ENCODE data around the gene PDE1A. TPM values are rescaled to one million over a fixed set of nuclear protein-coding genes. Genes with fewer than 3 reads are reported as not detected.
A peak's percentile ranks its signal among the peaks of the same experiment; 100 is the strongest.

The PDE1A gene
- total RNA-seq, 4 donors from 2014 or later, result 2.3 to 9.2 (median 3.2) TPM

- no peak for TF ChIP-seq CTCF (IDR thresholded peaks at IDR 0.05)
- TF ChIP-seq POLR2A (IDR thresholded peaks at IDR 0.05), result no peak
- Histone ChIP-seq H3K36me3 (no peaks in the 10 kb centered on the region), H3K4me1 (no peaks in the 10 kb centered on the region), H3K27ac (no peak overlapping the region), H3K4me3 (no peak overlapping the region), H3K27me3 (no peaks in the 10 kb centered on the region), H3K9me3 (no peaks in the 10 kb centered on the region)
- WGBS, 2 donors, result 70 to 81% methylated on average over 2 of the region's 2 CpGs
- no peak for DNase-seq
- intact Hi-C loops (cut with DNase I), result no loop called here
These were observed 18.0 kb upstream of the PDE1A start for GRCh38 chr2:182444806-182445205.

DNA sequence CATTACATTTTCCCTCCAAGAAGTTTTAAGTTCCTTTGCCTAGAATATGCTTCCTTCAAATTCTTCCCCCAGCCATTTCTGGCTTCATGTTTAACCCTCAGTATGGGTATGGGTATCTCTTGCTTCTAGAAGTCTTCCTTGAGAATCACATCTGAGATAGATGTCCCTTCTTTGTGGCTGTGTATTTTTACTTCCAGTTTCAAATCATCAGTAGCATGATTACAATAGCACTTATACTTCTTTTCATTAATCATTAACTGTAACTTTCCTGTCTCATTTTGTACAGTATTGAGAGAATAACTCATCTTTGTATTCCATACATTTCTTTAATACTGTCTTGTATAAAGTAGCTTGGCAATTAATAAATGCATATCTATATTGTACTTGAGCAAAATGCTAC is 17.3 kb upstream of the PDE1A start:
- Histone ChIP-seq H3K27ac (no peak overlapping the region), H3K4me1 (no peaks in the 10 kb centered on the region), H3K36me3 (no peaks in the 10 kb centered on the region), H3K9me3 (no peaks in the 10 kb centered on the region), H3K4me3 (no peak overlapping the region), H3K27me3 (no peaks in the 10 kb centered on the region)
- TF ChIP-seq CTCF (IDR thresholded peaks at IDR 0.05) (no peak), POLR2A (IDR thresholded peaks at IDR 0.05) (no peak)
- no peak for DNase-seq
- intact Hi-C loops (cut with DNase I), result no loop called here

DNA sequence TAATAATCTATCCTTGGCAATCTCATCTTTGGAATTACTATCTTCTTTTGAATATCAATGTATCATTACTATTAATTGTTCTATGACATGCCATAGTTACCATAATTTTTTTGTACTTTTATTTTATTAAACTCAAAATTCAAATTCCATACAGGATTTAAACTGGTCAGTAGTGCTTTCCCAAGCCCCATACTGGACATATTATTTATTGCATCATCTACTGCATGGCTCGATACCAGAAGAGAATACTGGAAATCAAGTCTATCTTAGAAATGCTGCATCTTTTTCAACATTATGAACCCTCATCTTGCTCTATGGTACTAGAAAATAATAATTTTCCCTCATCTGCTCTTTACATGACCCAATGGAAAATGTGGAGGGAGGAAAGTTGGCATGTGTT is 9.4 kb upstream of the PDE1A start:
- H3K4me3 ChIP-seq, result no peak overlapping the region
- no peaks in the 10 kb centered on the region for H3K4me1 ChIP-seq
- intact Hi-C loops (cut with DNase I), result no loop called here
- no peak for DNase-seq
- WGBS, 2 donors, result 86 to 93% methylated on average over 1 of the region's 1 CpG
- H3K36me3 ChIP-seq, result no peaks in the 10 kb centered on the region
- H3K9me3 ChIP-seq, result no peaks in the 10 kb centered on the region
- TF ChIP-seq CTCF (IDR thresholded peaks at IDR 0.05) (no peak), POLR2A (IDR thresholded peaks at IDR 0.05) (no peak)
- H3K27me3 ChIP-seq, result no peaks in the 10 kb centered on the region
- H3K27ac ChIP-seq, result no peak overlapping the region

DNA sequence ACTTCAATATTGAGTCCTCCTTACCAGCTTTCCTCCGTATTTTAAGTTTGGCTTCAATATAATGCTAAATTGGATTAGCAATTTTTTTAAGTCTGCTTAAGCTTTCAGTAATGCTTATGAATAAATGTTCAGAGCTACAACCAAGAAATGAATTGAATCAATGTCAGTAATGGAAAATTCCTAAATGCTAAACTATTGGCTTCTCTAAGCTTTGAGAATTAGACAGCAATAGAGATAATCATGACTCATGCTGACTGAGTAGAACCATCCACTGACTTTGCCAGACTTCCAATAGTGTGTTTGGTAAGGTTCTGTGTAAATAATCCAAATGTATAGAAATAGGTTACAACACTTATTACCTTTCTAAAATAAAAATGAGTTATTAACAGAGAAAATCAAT is 8.9 kb upstream of the PDE1A start:
- H3K36me3 ChIP-seq, result no peaks in the 10 kb centered on the region
- H3K4me1 ChIP-seq, result no peaks in the 10 kb centered on the region
- no peak for TF ChIP-seq CTCF (IDR thresholded peaks at IDR 0.05)
- TF ChIP-seq POLR2A (IDR thresholded peaks at IDR 0.05), result no peak
- H3K27ac ChIP-seq, result peak overlapping the region in 1 of 4 donors; percentile 28
- intact Hi-C loops (cut with DNase I), result no loop called here
- DNase-seq, result no peak
- WGBS, 2 donors, result 27 to 65% methylated on average over 1 of the region's 1 CpG
- H3K4me3 ChIP-seq, result no peak overlapping the region
- H3K9me3 ChIP-seq, result no peaks in the 10 kb centered on the region
- no peaks in the 10 kb centered on the region for H3K27me3 ChIP-seq

- WGBS, 2 donors, result 86 to 88% methylated on average over 1 of the region's 1 CpG
- Histone ChIP-seq H3K27me3 (no peaks in the 10 kb centered on the region), H3K4me3 (no peak overlapping the region)
These were observed 5.2 kb upstream of the PDE1A start for GRCh38 chr2:182432051-182432450.

More at GRCh38 chr2:182432051-182432450, 5.2 kb upstream of the PDE1A start:
- no peak overlapping the region for H3K27ac ChIP-seq
- H3K9me3 ChIP-seq, result no peaks in the 10 kb centered on the region
- DNase-seq, result no peak
- no peaks in the 10 kb centered on the region for H3K36me3 ChIP-seq
- H3K4me1 ChIP-seq, result no peaks in the 10 kb centered on the region
- intact Hi-C loops (cut with DNase I), result no loop called here
- no peak for TF ChIP-seq POLR2A (IDR thresholded peaks at IDR 0.05)
- no peak for TF ChIP-seq CTCF (IDR thresholded peaks at IDR 0.05)

All from esophagus squamous epithelium (tissue), 5 donors.